HG02840 (cell line): ENCODE measurements around the gene CTNND2.
"Not testable (repeated sequence)": the region's sequence is repeated elsewhere in the genome, so short reads cannot be mapped to it uniquely, and the experiment has no call there.

ENCODE experiments used
- ATAC-seq: cut with Tn5 transposase; IDR thresholded peaks from one replicate; pipeline ENCODE4 v1.9.1; 2021; ENCODE audit warnings: mild to moderate bottlenecking, moderate library complexity, moderate number of reproducible peaks; ENCODE audit not compliant: unreplicated experiment, low FRiP score

The CTNND2 gene

GRCh38 chr5:11687498-11687897 lies 216.7 kb downstream of the CTNND2 start:
- ATAC-seq, result no peak

DNA sequence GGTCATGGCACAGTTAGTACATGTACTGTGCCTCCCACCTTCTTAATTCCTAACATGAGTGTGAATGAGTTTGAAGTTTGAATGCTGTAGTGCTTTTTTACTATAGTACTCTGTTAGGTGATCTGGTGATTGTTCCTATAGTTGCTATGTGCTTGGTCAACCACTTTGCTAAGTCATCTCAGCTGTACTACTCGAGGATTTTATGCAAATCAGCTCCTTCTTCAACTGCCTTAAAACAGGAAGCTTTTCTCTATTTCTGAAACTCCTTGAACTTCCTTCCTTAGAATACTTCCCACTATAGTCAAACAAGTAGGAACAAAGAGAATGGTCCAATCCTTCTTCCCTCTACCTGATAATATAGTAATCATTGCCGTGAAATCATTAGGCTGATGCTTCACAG lies 219.6 kb downstream of the CTNND2 start:
- ATAC-seq, result no peak

- ATAC-seq, result no peak
Measured at GRCh38 chr5:11683666-11684065, 220.6 kb downstream of the CTNND2 start.

DNA sequence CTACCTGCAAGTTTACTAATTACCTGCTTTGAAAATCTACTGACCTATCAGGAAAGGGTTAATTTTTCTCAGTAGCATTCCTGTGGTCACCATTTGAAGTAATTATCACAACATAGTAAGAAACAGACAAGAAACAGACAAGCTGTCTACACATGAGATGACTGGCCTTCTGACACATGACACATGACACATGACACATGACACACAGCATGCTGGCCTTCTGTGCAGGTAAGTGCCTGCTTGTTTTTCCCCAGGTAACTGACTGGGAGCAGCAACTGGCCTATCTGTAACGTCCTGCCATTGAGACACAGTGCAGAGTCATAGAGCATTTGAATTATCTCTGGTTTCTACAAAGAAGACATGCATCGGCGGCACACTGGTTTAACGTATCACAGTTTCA lies 222.4 kb downstream of the CTNND2 start:
- ATAC-seq, result no peak

GRCh38 chr5:11679676-11680075 lies 224.6 kb downstream of the CTNND2 start:
- ATAC-seq, result no peak

GRCh38 chr5:11675184-11675583 lies 229.1 kb downstream of the CTNND2 start:
- ATAC-seq, result no peak

DNA sequence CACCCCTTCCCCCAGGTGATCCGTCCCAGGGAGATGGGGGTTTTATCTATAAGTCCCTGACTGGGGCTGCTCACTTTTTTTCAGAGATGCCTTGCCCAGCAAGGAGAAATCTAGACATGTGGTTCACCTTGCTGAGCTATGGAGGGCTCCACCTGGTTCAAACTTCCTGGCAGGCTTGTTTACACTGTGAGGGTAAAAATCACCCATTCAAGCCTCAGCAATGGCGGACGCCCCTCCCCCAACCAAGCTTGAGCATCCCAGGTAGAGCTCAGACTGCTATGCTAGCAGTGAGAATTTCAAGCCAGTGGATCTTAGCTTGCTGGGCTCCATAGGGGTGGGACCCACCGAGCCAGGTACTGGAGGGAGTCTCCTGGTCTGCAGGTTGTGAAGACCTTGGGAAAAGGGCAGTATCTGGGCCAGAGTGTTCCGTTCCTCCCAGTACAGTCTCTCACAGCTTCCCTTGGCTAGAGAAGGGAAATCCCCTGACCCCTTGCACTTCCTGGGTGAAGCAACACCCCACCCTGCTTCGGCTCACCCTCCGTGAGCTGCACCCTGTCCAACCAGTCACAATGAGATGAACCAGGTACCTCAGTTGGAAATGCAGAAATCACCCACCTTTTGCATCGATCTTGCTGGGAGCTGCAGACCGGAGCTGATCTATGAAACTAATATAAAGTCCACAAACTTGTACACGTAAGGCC lies 231.7 kb downstream of the CTNND2 start:
- ATAC-seq, result no peak

GRCh38 chr5:11658376-11658775 lies 245.9 kb downstream of the CTNND2 start:
- no peak for ATAC-seq

DNA sequence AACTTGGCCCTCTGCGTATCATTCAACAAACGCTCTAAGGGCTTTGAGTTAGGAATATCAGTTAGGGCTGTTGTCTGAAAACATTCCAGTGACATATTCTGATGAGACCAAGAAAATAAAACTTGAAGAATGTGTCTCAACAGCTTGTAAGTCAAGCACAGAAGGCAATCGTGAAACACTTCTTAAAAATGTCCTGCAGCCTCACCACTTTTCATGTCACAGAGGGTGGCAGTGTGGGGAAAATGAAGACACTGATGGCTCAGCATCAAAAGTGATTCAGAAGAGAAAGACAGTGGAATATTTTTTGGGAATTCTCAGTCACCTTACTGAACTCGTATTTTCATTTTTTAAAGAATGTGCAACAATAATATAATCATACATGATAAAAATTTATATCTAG lies 247.3 kb downstream of the CTNND2 start:
- no peak for ATAC-seq

DNA sequence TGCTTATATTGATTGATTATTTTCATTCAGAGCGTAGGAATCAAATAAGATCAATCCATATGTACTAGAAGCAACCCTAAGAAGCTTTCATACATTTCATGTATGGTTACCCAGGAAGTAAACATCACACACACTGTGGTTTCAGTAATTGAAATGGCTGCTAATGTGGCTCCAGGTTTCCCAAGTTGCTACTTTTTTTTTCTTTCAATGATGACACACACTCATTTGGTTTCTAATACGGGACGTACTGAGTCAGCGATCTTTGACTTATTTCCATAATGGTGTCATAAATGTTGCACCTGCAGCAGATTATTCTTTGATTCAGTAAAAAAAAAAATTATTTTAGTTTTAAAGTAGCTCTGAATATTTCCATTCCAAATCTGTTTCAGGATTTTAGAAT lies 248.6 kb downstream of the CTNND2 start:
- no peak for ATAC-seq

- no peak for ATAC-seq
Measured at GRCh38 chr5:11650936-11651335, 253.3 kb downstream of the CTNND2 start.

DNA sequence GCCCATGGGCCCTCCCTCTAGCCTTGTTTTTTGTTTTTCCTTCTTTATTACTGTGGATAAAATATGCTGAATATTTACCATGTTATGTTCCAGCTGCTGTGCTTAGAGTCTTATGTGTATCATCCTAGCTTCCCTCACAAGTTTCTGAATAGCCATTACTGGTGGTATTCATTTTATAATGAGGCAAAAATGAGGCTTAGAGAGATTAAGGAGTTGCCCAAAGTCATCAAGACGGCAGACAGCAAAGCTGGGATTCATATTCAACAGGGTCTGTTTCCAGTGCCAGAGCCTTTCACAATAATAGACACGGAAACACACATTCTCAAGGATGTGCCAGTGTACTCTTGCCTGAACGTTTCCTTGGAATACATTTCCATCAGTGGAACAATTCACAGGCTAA lies 258.1 kb downstream of the CTNND2 start:
- ATAC-seq, result no peak

GRCh38 chr5:11642438-11642837 lies 261.8 kb downstream of the CTNND2 start:
- ATAC-seq, result no peak

DNA sequence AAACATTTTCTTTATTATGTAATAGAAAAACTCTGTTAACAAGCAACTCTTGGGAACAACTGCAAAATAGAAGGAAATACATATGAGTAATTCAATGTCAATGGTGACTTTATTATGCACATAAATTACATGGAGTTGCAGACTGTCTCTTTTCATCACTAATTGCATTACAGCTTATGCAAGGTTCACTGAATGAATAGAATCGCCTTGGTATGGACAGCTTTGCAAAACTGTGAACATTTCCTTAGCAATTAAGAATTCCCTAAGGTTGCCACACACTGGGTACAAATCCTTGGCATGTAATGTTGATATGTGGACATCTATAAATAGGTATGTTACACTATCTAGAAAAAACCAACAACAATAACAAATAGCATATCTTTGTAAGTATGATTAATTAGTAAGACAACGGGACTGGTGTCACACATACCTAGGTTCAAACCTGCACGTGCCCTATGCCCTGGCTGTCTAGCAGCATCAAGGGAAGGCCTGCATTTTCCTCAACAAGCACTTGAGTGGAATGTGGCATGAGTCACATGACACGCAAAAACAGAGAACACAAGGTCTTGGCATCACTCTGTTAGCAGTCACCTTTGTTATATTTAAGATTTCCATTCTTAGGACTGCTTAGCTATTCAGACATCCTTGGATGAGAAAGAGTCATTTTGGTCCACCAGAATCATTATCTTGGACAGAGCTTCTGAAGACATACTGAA lies 263.9 kb downstream of the CTNND2 start:
- no peak for ATAC-seq

GRCh38 chr5:11622785-11623184 lies 281.5 kb downstream of the CTNND2 start:
- ATAC-seq, result no peak

GRCh38 chr5:11620172-11620571 lies 284.1 kb downstream of the CTNND2 start:
- no peak for ATAC-seq

DNA sequence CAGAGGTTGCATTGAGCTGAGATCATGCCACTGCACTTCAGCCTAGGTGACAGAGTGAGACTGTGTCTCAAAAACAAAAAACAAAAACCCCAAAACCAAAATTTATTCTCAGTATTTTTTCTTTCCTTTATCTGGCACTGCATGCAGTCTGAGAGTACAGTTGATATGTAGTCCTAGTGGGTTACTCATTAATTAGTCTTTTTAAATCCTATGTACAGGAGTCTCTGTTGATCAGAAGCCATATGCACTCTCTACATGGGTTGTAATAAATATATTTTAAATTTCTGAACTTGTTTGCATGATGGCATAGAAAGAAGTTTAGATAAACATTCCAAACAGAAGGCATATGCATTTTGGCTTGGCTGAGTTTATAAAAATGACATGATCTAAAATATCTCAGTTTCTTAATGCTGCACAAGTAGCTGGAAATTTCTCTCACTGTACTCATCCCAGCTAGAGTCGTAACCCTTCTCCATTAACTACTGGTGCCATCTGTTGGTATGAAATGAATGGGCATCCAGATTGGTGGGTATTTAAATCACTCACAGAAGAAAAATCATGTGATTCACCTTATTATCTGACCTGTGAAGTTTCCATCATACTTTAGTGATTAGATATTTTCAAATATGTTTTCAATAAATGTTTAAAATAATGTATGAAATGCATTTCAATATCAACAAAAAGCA lies 284.8 kb downstream of the CTNND2 start:
- no peak for ATAC-seq

DNA sequence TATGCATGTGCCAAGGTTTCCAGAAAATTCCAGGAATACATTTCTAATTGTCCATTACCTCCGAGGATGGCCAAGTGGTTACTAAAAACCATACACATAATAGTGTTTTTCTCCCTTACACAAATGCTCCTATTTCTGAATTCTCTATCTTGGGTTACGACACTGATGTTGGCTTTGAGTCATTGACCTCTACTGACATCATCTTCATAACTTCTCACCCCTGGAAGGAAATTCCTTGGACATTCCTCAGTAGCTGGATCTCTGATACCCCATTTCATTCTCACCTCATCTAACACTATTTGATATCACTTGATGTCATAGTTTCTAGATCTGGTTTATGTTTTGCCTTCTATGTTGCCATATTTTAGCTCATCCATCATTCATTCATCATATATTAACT lies 287.2 kb downstream of the CTNND2 start:
- no peak for ATAC-seq

DNA sequence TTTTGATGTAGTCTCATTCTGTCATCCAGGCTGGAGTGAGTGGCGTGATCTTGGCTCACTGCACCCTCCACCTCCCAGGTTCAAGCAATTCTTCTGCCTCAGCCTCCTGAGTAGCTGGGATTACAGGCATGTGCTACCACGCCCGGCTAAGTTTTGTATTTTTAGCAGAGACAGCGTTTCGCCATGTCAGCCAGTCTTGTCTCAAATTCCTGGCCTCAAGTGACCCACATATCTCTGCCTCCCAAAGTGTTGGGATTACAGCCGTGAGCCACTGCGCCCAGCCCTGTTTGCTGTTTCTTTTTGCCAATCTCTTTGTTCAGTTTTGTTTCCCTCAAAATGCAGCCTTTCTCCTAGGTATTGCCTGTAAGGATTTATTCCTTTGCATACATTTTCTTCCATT lies 287.6 kb downstream of the CTNND2 start:
- ATAC-seq, result not testable (repeated sequence)

DNA sequence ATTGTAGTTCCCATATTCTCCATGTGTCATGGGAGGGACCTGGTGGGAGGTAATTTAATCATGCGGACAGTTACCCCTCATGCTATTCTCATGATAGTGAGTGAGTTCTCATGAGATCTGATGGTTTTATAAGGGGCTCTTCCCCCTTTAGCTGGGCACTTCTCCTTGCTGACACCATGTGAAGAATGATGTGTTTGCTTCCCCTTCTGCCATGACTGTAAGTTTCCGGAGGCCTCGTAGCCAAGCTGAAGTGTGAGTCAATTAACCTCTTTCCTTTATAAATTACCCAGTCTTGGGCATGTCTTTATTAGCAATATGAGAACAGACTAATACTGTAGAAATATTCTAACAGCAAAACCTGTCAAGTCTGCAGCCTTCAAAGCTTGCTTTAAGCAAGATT lies 293.2 kb downstream of the CTNND2 start:
- no peak for ATAC-seq

- ATAC-seq, result no peak
Measured at GRCh38 chr5:11609570-11610303, 294.5 kb downstream of the CTNND2 start.
